Body of pancreas (tissue), 4 donors: ENCODE measurements around the gene PPP2R2B. TPM values are rescaled to one million over a fixed set of nuclear protein-coding genes. Genes with fewer than 3 reads are reported as not detected.

Experiments
- ATAC-seq: fragments of 150-250 bp; one replicate; pipeline ENCODE4 v1.9.1; 2016
- DNase-seq, 4 donors: peaks; one replicate each; pipeline ENCODE4 v3.0.0-alpha.2; 2019
- H3K27ac ChIP-seq, 4 donors: fragments of 200-600 bp; sonication (generic); 1 replicate in 3 of 4; 2 replicates in 1 of 4; pipeline versions ENCODE4 v1.5.1 to v1.6.1; 2016 to 2019; ENCODE audit warnings: mild to moderate bottlenecking in 1 of 4, mixed read lengths in 1 of 4, moderate library complexity in 1 of 4
- H3K27me3 ChIP-seq, 2 donors: fragments of 200-600 bp; sonication (generic); one replicate each; pipeline ENCODE4 v1.6.0; 2016; ENCODE audit warnings: mild to moderate bottlenecking in 1 of 2
- H3K36me3 ChIP-seq, 2 donors: fragments of 200-600 bp; sonication (generic); replicated peaks in 1 of 2; 2 replicates each; pipeline ENCODE4 v1.5.1; 2016; ENCODE audit warnings: low read depth in 2 of 2; ENCODE audit not compliant: insufficient read depth in 1 of 2
- H3K4me1 ChIP-seq: fragments of 200-600 bp; sonication (generic); one replicate; pipeline ENCODE4 v1.6.0; 2016
- H3K4me3 ChIP-seq, 2 donors: fragments of 200-600 bp; sonication (generic); 1 replicate in 1 of 2; 2 replicates in 1 of 2; pipeline ENCODE4 v1.5.1; 2016 to 2019
- H3K9me3 ChIP-seq, 3 donors: fragments of 200-600 bp; sonication (generic); 1 replicate in 2 of 3; 2 replicates in 1 of 3; pipeline ENCODE4 v1.5.1; 2016
- CTCF ChIP-seq, 7 experiments: fragments of 450-650 bp in 4 of 7; fragments of 200-600 bp in 3 of 7; sonication (generic) in 3 of 7; IDR thresholded peaks; one replicate each; pipeline ENCODE4 v1.5.1; 2016 to 2019; ENCODE audit warnings: antibody characterized with exemption in 7 of 7
- POLR2A ChIP-seq, 3 donors: fragments of 450-650 bp; IDR thresholded peaks; one replicate each; pipeline ENCODE4 v1.6.1; 2016; ENCODE audit warnings: antibody characterized with exemption in 3 of 3, mild to moderate bottlenecking in 2 of 3
- WGBS, 2 donors: methylation state at CpG; one replicate each; pipeline ENCODE4 v1.1.5; 2017; 5-methylcytosine and 5-hydroxymethylcytosine counted together
- intact Hi-C: fragments of 100-400 bp; cut with DNase I; formaldehyde crosslinking; loops from one replicate; pipeline ENCODE4 v1.15.1; 2023
- total RNA-seq, 2 donors: library from RNA; depleted of rRNA; stranded (reverse); fragments of >200 nt; gene quantifications; one replicate each; pipeline ENCODE4 v1.1.0, GENCODE V29; 2016

Gene PPP2R2B
- total RNA-seq, 2 donors from 2014 or later = 0.26 TPM; not detected in 1

- WGBS, 2 donors = 45 to 53% methylated on average over 4 of the region's 4 CpGs
- H3K4me1 ChIP-seq = no peaks in the 10 kb centered on the region
- intact Hi-C loops = no loop called here
- H3K9me3 ChIP-seq = no peaks in the 10 kb centered on the region
- H3K36me3 ChIP-seq = no peaks in the 10 kb centered on the region
- H3K27ac ChIP-seq = no peak overlapping the region
- no peak for TF ChIP-seq CTCF (IDR thresholded peaks at IDR 0.05)
- no peak for TF ChIP-seq POLR2A (IDR thresholded peaks at IDR 0.05)
- no peak for ATAC-seq
- no peak overlapping the region for H3K4me3 ChIP-seq
- H3K27me3 ChIP-seq = no peaks in the 10 kb centered on the region
- DNase-seq = no peak
Observed at GRCh38 chr5:146623666-146624065, 254.9 kb downstream of the PPP2R2B start.

- no peaks in the 10 kb centered on the region for H3K36me3 ChIP-seq
- no peak overlapping the region for H3K4me3 ChIP-seq
- TF ChIP-seq POLR2A (IDR thresholded peaks at IDR 0.05) = no peak
- no peak for TF ChIP-seq CTCF (IDR thresholded peaks at IDR 0.05)
- DNase-seq = no peak
- no peak overlapping the region for H3K27ac ChIP-seq
- no peaks in the 10 kb centered on the region for H3K4me1 ChIP-seq
- ATAC-seq = no peak
- 78 to 79% methylated on average over 5 of the region's 5 CpGs for WGBS, 2 donors
- intact Hi-C loops = no loop called here
- no peaks in the 10 kb centered on the region for H3K9me3 ChIP-seq
- no peaks in the 10 kb centered on the region for H3K27me3 ChIP-seq
Observed at GRCh38 chr5:146623009-146623408, 255.5 kb downstream of the PPP2R2B start.

- WGBS, 2 donors = 44 to 47% methylated on average over 1 of the region's 1 CpG
- intact Hi-C loops = no loop called here
- Histone ChIP-seq H3K27ac (no peak overlapping the region), H3K9me3 (no peaks in the 10 kb centered on the region), H3K4me1 (no peaks in the 10 kb centered on the region), H3K4me3 (no peak overlapping the region), H3K27me3 (no peaks in the 10 kb centered on the region), H3K36me3 (no peaks in the 10 kb centered on the region)
- DNase-seq (no peak), ATAC-seq (no peak)
- TF ChIP-seq POLR2A (IDR thresholded peaks at IDR 0.05) (no peak), CTCF (IDR thresholded peaks at IDR 0.05) (peak in 4 of 7 experiments; percentile 15 to 25 (median 20))
Observed at GRCh38 chr5:146622391-146622790, 256.2 kb downstream of the PPP2R2B start.

- Histone ChIP-seq H3K27me3 (no peaks in the 10 kb centered on the region), H3K36me3 (no peaks in the 10 kb centered on the region), H3K4me3 (no peak overlapping the region), H3K27ac (no peak overlapping the region), H3K9me3 (peaks cover 0 to 7% (median 0%) of the 10 kb centered on the region in 3 donors), H3K4me1 (no peaks in the 10 kb centered on the region)
- WGBS, 2 donors = 49 to 67% methylated on average over 4 to 5 of the region's 5 CpGs
- TF ChIP-seq CTCF (IDR thresholded peaks at IDR 0.05) (no peak), POLR2A (IDR thresholded peaks at IDR 0.05) (no peak)
- DNase-seq (peak in 2 of 4 donors; percentile 18 to 21), ATAC-seq (no peak)
- intact Hi-C loops = no loop called here
Observed at GRCh38 chr5:146620669-146621051, 257.9 kb downstream of the PPP2R2B start.

- no peaks in the 10 kb centered on the region for H3K4me1 ChIP-seq
- intact Hi-C loops = no loop called here
- no peak overlapping the region for H3K4me3 ChIP-seq
- ATAC-seq = no peak
- WGBS, 2 donors = 79% methylated on average over 10 of the region's 10 CpGs
- DNase-seq = no peak
- TF ChIP-seq CTCF (IDR thresholded peaks at IDR 0.05) = no peak
- no peak for TF ChIP-seq POLR2A (IDR thresholded peaks at IDR 0.05)
- H3K27me3 ChIP-seq = no peaks in the 10 kb centered on the region
- H3K27ac ChIP-seq = no peak overlapping the region
- H3K9me3 ChIP-seq = peaks cover 0 to 9% (median 0%) of the 10 kb centered on the region in 3 donors
- H3K36me3 ChIP-seq = no peaks in the 10 kb centered on the region
Observed at GRCh38 chr5:146620031-146620668, 258.4 kb downstream of the PPP2R2B start.
